Measurements from ENCODE around the gene USP32. TPM values are rescaled to one million over a fixed set of nuclear protein-coding genes. Genes with fewer than 3 reads are reported as not detected.

The USP32 gene
- total and polyA plus RNA-seq, 2 of the 8 experiments (the other 6 are each of a cell fraction or from before 2014, with no cell fraction given): 29.6 to 112 TPM

DNA sequence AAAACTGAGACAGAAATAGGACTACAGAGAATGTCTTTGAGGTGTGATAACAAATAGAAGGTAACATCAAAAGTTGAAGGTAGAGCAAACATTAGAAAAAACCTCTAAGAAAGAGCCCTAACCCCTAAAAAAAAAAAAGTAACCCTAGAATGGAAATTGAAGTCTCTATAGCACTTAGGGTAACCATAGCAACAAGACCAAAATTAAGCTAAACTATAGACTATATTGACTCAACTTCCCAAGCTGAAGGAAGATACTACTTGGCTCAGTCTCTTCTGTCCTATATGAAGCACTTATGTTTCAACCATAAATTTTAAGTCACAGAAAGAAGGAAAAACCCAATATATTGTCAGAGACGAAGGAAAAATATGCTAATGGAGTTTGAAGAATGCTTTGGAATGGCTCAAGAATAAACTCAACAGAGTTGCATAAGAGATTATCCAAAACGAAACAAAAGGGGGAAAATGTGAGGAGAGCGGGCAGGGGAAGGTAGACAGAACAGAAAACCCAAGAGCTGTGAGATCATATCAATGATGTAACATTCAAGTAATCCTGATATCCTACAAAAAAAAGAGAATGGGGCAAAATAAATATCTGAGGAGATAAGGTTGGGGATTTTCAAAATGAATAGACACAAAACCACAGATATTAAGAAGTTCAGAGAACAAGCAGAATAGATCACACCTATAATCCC lies 88.4 kb downstream of the USP32 start:
- Histone ChIP-seq H2AK5ac (ENCODE audit: low read depth, low read length) (no peak overlapping the region), H3K18ac (ENCODE audit: extremely low read depth, low read length) (no peak overlapping the region), H2BK20ac (ENCODE audit: low read length) (no peak overlapping the region), H2BK15ac (ENCODE audit: low read length) (no peak overlapping the region), H3K27me3 (replicated peaks in 1 of 4; ENCODE audit: control insufficient read depth in 3 of 4, extremely low read depth in 1 of 4, insufficient read depth in 3 of 4, low read length in 3 of 4) (no peaks in the 10 kb centered on the region), H3K14ac (ENCODE audit: insufficient read length) (no peak overlapping the region), H3K4me2 (ENCODE audit: insufficient read depth in 1 of 2, low read depth in 2 of 2, low read length in 2 of 2) (no peak overlapping the region), H3K9ac (replicated peaks in 1 of 4; ENCODE audit: extremely low read depth in 1 of 4, low read depth in 3 of 4, low read length in 3 of 4) (no peak overlapping the region), H2BK5ac (ENCODE audit: low read depth, low read length) (no peak overlapping the region), H3K23ac (ENCODE audit: insufficient read length) (no peak overlapping the region), H4K20me1 (replicated peaks in 1 of 2; ENCODE audit: control insufficient read depth in 1 of 2, insufficient read depth in 2 of 2, low read length in 2 of 2) (peaks cover 7 to 10% of the 10 kb centered on the region in 2 experiments), H4K91ac (replicated peaks; ENCODE audit: insufficient read length, low read length) (no peak overlapping the region), H3K79me1 (ENCODE audit: low read depth, low read length) (peaks cover 4% of the 10 kb centered on the region), H3K9me3 (ENCODE audit: insufficient read depth in 2 of 2, low read depth in 1 of 2, low read length in 1 of 2) (no peaks in the 10 kb centered on the region), H2AFZ (ENCODE audit: low read length) (no peak overlapping the region), H3K4me3 (ENCODE audit: extremely low read depth in 1 of 4, insufficient read depth in 2 of 4, low read depth in 3 of 4, low read length in 4 of 4) (no peak overlapping the region), H3K36me3 (ENCODE audit: control insufficient read depth in 2 of 4, insufficient read depth in 4 of 4, low read length in 3 of 4) (no peaks in the 10 kb centered on the region; a peak in 2 of 8 replicates), H3K27ac (ENCODE audit: low read depth, low read length) (no peak overlapping the region), H3K56ac (replicated peaks; ENCODE audit: insufficient read length, low read depth, low read length) (no peak overlapping the region), H4K5ac (ENCODE audit: insufficient read length, low read depth, low read length) (no peak overlapping the region), H2BK12ac (ENCODE audit: low read depth, low read length) (no peak overlapping the region), H2BK120ac (replicated peaks; ENCODE audit: low read depth, low read length) (no peak overlapping the region), H4K8ac (ENCODE audit: extremely low read depth, insufficient read depth, low read length) (no peak overlapping the region), H3K23me2 (ENCODE audit: low read depth, low read length) (no peaks in the 10 kb centered on the region), H3K4ac (replicated peaks; ENCODE audit: insufficient read length, low read depth, low read length) (no peak overlapping the region), H3K79me2 (ENCODE audit: control insufficient read depth in 1 of 2, insufficient read depth in 2 of 2, low read length in 2 of 2) (peaks cover 0 to 86% of the 10 kb centered on the region in 2 experiments; a peak in 2 of 4 replicates), H3K4me1 (replicated peaks in 1 of 4; ENCODE audit: control insufficient read depth in 3 of 4, insufficient read depth in 4 of 4, low read length in 3 of 4) (peaks cover 0 to 4% (median 2%) of the 10 kb centered on the region in 4 experiments; a peak in 4 of 7 replicates)
- TF ChIP-seq KDM4A (IDR thresholded peaks at IDR 0.05; ENCODE audit: low read depth, low read length, severe bottlenecking) (no peak), SUZ12 (IDR thresholded peaks at IDR 0.05; ENCODE audit: low read length) (no peak), CEBPB (IDR thresholded peaks at IDR 0.05; ENCODE audit: low read depth, low read length) (no peak), HDAC2 (IDR thresholded peaks at IDR 0.05; ENCODE audit: borderline replicate concordance in 1 of 2, low read depth in 2 of 2, low read length in 2 of 2) (no peak), CHD1 (IDR thresholded peaks at IDR 0.05; ENCODE audit: low read depth, low read length) (no peak)
- CTCF ChIA-PET (ENCODE audit: partially characterized antibody): interaction anchor here (2.0 kb wide), 1 partner anchor 11 kb away, joined by 9 read pairs; no protein-coding TSS in a partner anchor
- DNase-seq (ENCODE audit: low read depth in 1 of 2, low spot score in 2 of 2): no peak
- 80% methylated on average over 3 of the region's 3 CpGs; no CpG with 5 or more reads in 1 of the 2 experiments for WGBS, 2 experiments (ENCODE audit: extremely low coverage in 1 of 2, insufficient coverage in 1 of 2, insufficient read length in 1 of 2, insufficient replicate concordance in 2 of 2, low coverage in 1 of 2, low lambda C conversion rate in 2 of 2, missing lambda C conversion rate in 1 of 2)
- FAIRE-seq: no peak
- POLR2A ChIA-PET (ENCODE audit: partially characterized antibody): no interaction called here
